RCC 7860 (cell line): ENCODE data around the gene PACS1.
A peak's percentile ranks its signal among the peaks of the same experiment; 100 is the strongest.
"Not testable (repeated sequence)": the region's sequence is repeated elsewhere in the genome, so short reads cannot be mapped to it uniquely, and the experiment has no call there.

Source experiments
- DNase-seq: peaks from one replicate; pipeline ENCODE4 v3.0.0-alpha.2; 2015; ENCODE audit warnings: low spot score
- FAIRE-seq: peaks from 2 replicates; lab custom pipeline; 2012; peaks lifted over from hg19 to GRCh38; lab: Jason Lieb, UNC

PACS1 gene

GRCh38 chr11:66072081-66072480, 2.0 kb downstream of the PACS1 start:
- DNase-seq (no peak), FAIRE-seq (no peak)

GRCh38 chr11:66072518-66072917, 2.4 kb downstream of the PACS1 start:
- DNase-seq: no peak
- FAIRE-seq: no peak

GRCh38 chr11:66073669-66074068, 3.6 kb downstream of the PACS1 start:
- FAIRE-seq (no peak), DNase-seq (no peak)

GRCh38 chr11:66075273-66075672, 5.2 kb downstream of the PACS1 start:
- DNase-seq (no peak), FAIRE-seq (no peak)

- FAIRE-seq (no peak), DNase-seq (no peak)
These were observed 6.5 kb downstream of the PACS1 start for GRCh38 chr11:66076561-66076960.

GRCh38 chr11:66077927-66078326, 7.9 kb downstream of the PACS1 start:
- FAIRE-seq (no peak), DNase-seq (no peak)

GRCh38 chr11:66078949-66079348, 8.9 kb downstream of the PACS1 start:
- DNase-seq, FAIRE-seq: not testable (repeated sequence)

GRCh38 chr11:66080055-66080817, 10.2 kb downstream of the PACS1 start:
- no peak for FAIRE-seq
- peak; percentile 10 for DNase-seq

GRCh38 chr11:66081505-66081904, 11.4 kb downstream of the PACS1 start:
- no peak for FAIRE-seq

GRCh38 chr11:66082946-66083698, 13.1 kb downstream of the PACS1 start:
- FAIRE-seq: no peak
- no peak for DNase-seq

More at GRCh38 chr11:66081505-66081904, 11.4 kb downstream of the PACS1 start:
- DNase-seq: no peak

- no peak for FAIRE-seq
- DNase-seq: no peak
These were observed 13.7 kb downstream of the PACS1 start for GRCh38 chr11:66083767-66084166.

GRCh38 chr11:66084821-66085475, 14.9 kb downstream of the PACS1 start:
- DNase-seq: no peak
- no peak for FAIRE-seq

- DNase-seq: no peak
- no peak for FAIRE-seq
These were observed 17.3 kb downstream of the PACS1 start for GRCh38 chr11:66087148-66087908.

- no peak for FAIRE-seq
- no peak for DNase-seq
These were observed 19.0 kb downstream of the PACS1 start for GRCh38 chr11:66089067-66089466.

- FAIRE-seq (no peak), DNase-seq (no peak)
These were observed 20.2 kb downstream of the PACS1 start for GRCh38 chr11:66090288-66090687.

GRCh38 chr11:66092125-66092524, 22.1 kb downstream of the PACS1 start:
- not testable (repeated sequence) for FAIRE-seq, DNase-seq

GRCh38 chr11:66099746-66100145, 29.7 kb downstream of the PACS1 start:
- FAIRE-seq: not testable (repeated sequence)

GRCh38 chr11:66100272-66101065, 30.4 kb downstream of the PACS1 start:
- no peak for FAIRE-seq
- peak; percentile 9 for DNase-seq

More at GRCh38 chr11:66099746-66100145, 29.7 kb downstream of the PACS1 start:
- DNase-seq: not testable (repeated sequence)

- DNase-seq (no peak), FAIRE-seq (no peak)
These were observed 31.0 kb downstream of the PACS1 start for GRCh38 chr11:66101066-66101464.

GRCh38 chr11:66104057-66104638, 34.1 kb downstream of the PACS1 start:
- DNase-seq: no peak
- FAIRE-seq: no peak
